Astrocyte (in vitro differentiated cells and primary cell): ENCODE data around the gene KIF25. TPM values are rescaled to one million over a fixed set of nuclear protein-coding genes. Genes with fewer than 3 reads are reported as not detected.

Experiments used
- DNase-seq: peaks from one replicate; pipeline ENCODE4 v3.0.0-alpha.2; 2010; ENCODE audit warnings: low read depth
- FAIRE-seq: peaks from 2 replicates; lab custom pipeline; 2011; peaks lifted over from hg19 to GRCh38; lab: Jason Lieb, UNC
- H2AFZ ChIP-seq: 2 replicates; pipeline ENCODE4 v1.6.0; 2012; ENCODE audit warnings: low read depth, low read length, inconsistent platforms
- H3K27ac ChIP-seq: 2 replicates; pipeline ENCODE4 v1.5.1; 2011; ENCODE audit warnings: low read depth, low read length, inconsistent platforms
- H3K27me3 ChIP-seq: 2 replicates; pipeline ENCODE4 v1.6.0; 2011; ENCODE audit warnings: low read length, inconsistent platforms; ENCODE audit not compliant: insufficient read depth
- H3K36me3 ChIP-seq: 2 replicates; pipeline ENCODE4 v1.5.1; 2011; ENCODE audit warnings: low read length, inconsistent platforms; ENCODE audit not compliant: insufficient read depth
- H3K4me1 ChIP-seq: 2 replicates; pipeline ENCODE4 v1.5.1; 2011; ENCODE audit warnings: low read length, inconsistent platforms; ENCODE audit not compliant: insufficient read depth
- H3K4me2 ChIP-seq: 2 replicates; pipeline ENCODE4 v1.6.0; 2012; ENCODE audit warnings: low read length, inconsistent platforms
- H3K4me3 ChIP-seq: 2 replicates; pipeline ENCODE4 v1.5.1; 2011; ENCODE audit warnings: low read depth, mild to moderate bottlenecking, low read length, inconsistent platforms; ENCODE audit not compliant: insufficient read depth
- H3K79me2 ChIP-seq: 2 replicates; pipeline ENCODE4 v1.6.0; 2012; ENCODE audit warnings: mild to moderate bottlenecking, low read length, inconsistent platforms; ENCODE audit not compliant: insufficient read depth
- H3K9ac ChIP-seq: 2 replicates; pipeline ENCODE4 v1.6.0; 2012; ENCODE audit warnings: mild to moderate bottlenecking, low read length, inconsistent platforms
- H3K9me3 ChIP-seq: 2 replicates; pipeline ENCODE4 v1.5.1; 2012; ENCODE audit warnings: low read depth, mild to moderate bottlenecking, low read length, inconsistent platforms; ENCODE audit not compliant: insufficient read depth
- H4K20me1 ChIP-seq: 2 replicates; pipeline ENCODE4 v1.6.0; 2012; ENCODE audit warnings: low read length, inconsistent platforms; ENCODE audit not compliant: insufficient read depth
- H3K27ac Mint-ChIP-seq: one replicate; pipeline ENCODE4 v1.8.0; 2021; ENCODE audit warnings: mild to moderate bottlenecking, mixed read lengths; ENCODE audit not compliant: unreplicated experiment
- H3K27me3 Mint-ChIP-seq: one replicate; pipeline ENCODE4 v1.8.0; 2021; ENCODE audit warnings: low read depth, mixed read lengths; ENCODE audit not compliant: unreplicated experiment
- H3K36me3 Mint-ChIP-seq: one replicate; pipeline ENCODE4 v1.8.0; 2021; ENCODE audit warnings: low read depth, mixed read lengths; ENCODE audit not compliant: unreplicated experiment
- H3K4me1 Mint-ChIP-seq: one replicate; pipeline ENCODE4 v1.8.0; 2021; ENCODE audit warnings: low read depth, mixed read lengths; ENCODE audit not compliant: unreplicated experiment
- H3K4me3 Mint-ChIP-seq: one replicate; pipeline ENCODE4 v1.8.0; 2021; ENCODE audit warnings: mild to moderate bottlenecking, moderate library complexity, mixed read lengths; ENCODE audit not compliant: unreplicated experiment
- H3K9me3 Mint-ChIP-seq: one replicate; pipeline ENCODE4 v1.8.0; 2021; ENCODE audit warnings: mild to moderate bottlenecking, mixed read lengths; ENCODE audit not compliant: unreplicated experiment
- CTCF ChIP-seq: IDR thresholded peaks from 2 replicates; pipeline ENCODE4 v1.5.1; 2011; ENCODE audit warnings: low read depth, mild to moderate bottlenecking, inconsistent platforms, low read length, moderate library complexity; ENCODE audit not compliant: insufficient read depth
- EZH2 ChIP-seq: IDR thresholded peaks from 2 replicates; pipeline ENCODE4 v1.6.1; 2012; ENCODE audit warnings: mild to moderate bottlenecking, low read length, inconsistent platforms; ENCODE audit not compliant: insufficient read depth
- total RNA-seq: library from RNA; stranded (reverse); gene quantifications from 2 replicates; pipeline ENCODE4 v1.2.1, GENCODE V29; 2021

Gene KIF25
- total RNA-seq, 1 donor from 2014 or later, result not detected

GRCh38 chr6:168058691-168059551 is 61.5 kb downstream of the KIF25 start:
- Histone ChIP-seq H3K79me2 (no peaks in the 10 kb centered on the region), H3K4me1 (no peaks in the 10 kb centered on the region), H2AFZ (no peak overlapping the region), H3K9me3 (no peaks in the 10 kb centered on the region), H4K20me1 (no peaks in the 10 kb centered on the region), H3K27me3 (no peaks in the 10 kb centered on the region), H3K4me2 (no peak overlapping the region), H3K9ac (no peak overlapping the region), H3K27ac (no peak overlapping the region), H3K36me3 (no peaks in the 10 kb centered on the region), H3K4me3 (no peak overlapping the region)
- no peak for DNase-seq
- Mint-ChIP-seq H3K36me3 (no peaks in the 10 kb centered on the region), H3K4me3 (no peak overlapping the region), H3K4me1 (no peaks in the 10 kb centered on the region), H3K27me3 (peaks cover 45% of the 10 kb centered on the region), H3K9me3 (peaks cover 1% of the 10 kb centered on the region), H3K27ac (no peak overlapping the region)
- FAIRE-seq, result no peak
- no peak for TF ChIP-seq CTCF
- no peak for TF ChIP-seq EZH2

DNA sequence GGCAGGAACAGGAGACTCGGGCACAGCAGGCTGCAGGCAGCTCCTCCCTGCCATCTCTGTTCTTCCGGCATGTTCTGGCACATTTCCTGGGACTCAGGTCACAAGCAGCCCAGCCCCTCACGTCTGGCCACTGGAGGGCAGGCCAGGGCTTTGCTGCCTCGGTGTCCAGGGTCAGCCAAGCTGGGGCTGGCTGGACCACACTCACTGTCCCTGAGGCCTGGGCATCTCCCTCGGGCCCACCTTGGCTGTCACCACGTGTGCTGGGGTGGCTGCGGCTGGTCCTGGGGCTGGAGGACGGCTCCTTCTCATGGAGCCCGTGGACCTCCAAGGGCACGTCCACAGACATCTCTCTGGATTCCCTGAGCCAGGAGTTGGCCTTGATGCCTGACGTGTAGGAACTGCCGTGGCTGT is 63.1 kb downstream of the KIF25 start:
- H3K27ac Mint-ChIP-seq, result no peak overlapping the region
- H3K79me2 ChIP-seq, result no peaks in the 10 kb centered on the region
- H3K4me1 Mint-ChIP-seq, result no peaks in the 10 kb centered on the region
- H3K9me3 Mint-ChIP-seq, result peaks cover 1% of the 10 kb centered on the region
- DNase-seq (peak; percentile 27), FAIRE-seq (no peak)
- H3K9ac ChIP-seq, result no peak overlapping the region
- no peak overlapping the region for H3K4me3 ChIP-seq
- H3K36me3 ChIP-seq, result no peaks in the 10 kb centered on the region
- H3K36me3 Mint-ChIP-seq, result no peaks in the 10 kb centered on the region
- no peak overlapping the region for H2AFZ ChIP-seq
- no peaks in the 10 kb centered on the region for H4K20me1 ChIP-seq
- no peaks in the 10 kb centered on the region for H3K4me1 ChIP-seq
- no peak overlapping the region for H3K4me3 Mint-ChIP-seq
- no peak overlapping the region for H3K27ac ChIP-seq
- no peaks in the 10 kb centered on the region for H3K9me3 ChIP-seq
- H3K27me3 Mint-ChIP-seq, result peaks cover 49% of the 10 kb centered on the region
- H3K27me3 ChIP-seq, result no peaks in the 10 kb centered on the region
- H3K4me2 ChIP-seq, result no peak overlapping the region
- TF ChIP-seq EZH2, result no peak
- TF ChIP-seq CTCF, result peak; percentile 30
